CD4-positive, alpha-beta T cell (primary cell): Measurements from ENCODE around the gene KCNJ6. TPM values are rescaled to one million over a fixed set of nuclear protein-coding genes. Genes with fewer than 3 reads are reported as not detected.

Experiments
- ATAC-seq: fragments of 200-7000 bp; cut with Tn5 transposase; one replicate; pipeline ENCODE4 v1.10.0; 2022; ENCODE audit warnings: mild to moderate bottlenecking; ENCODE audit not compliant: poor library complexity
- CTCF ChIA-PET: fragments of 350-600 bp; sonication (Branson Sonifier 250); formaldehyde crosslinking; loops from one replicate; lab custom pipeline; 2021; ENCODE audit warnings: antibody characterized with exemption, inconsistent platforms; lab: Charles Lee
- POLR2A ChIA-PET: fragments of 350-600 bp; sonication (Branson Sonifier 250); formaldehyde crosslinking; loops from one replicate; lab custom pipeline; 2021; ENCODE audit warnings: antibody characterized with exemption, inconsistent platforms; lab: Charles Lee
- DNase-seq, 14 experiments: peaks; one replicate each; pipeline ENCODE4 v3.0.0-alpha.2; 2013 to 2020; ENCODE audit warnings: mixed read lengths in 2 of 14
- H3K27ac ChIP-seq, 2 donors: one replicate each; pipeline versions ENCODE4 v1.5.1 to v1.7.0; 2013; ENCODE audit warnings: low read length in 2 of 2, low read depth in 1 of 2, mild to moderate bottlenecking in 1 of 2
- H3K27me3 ChIP-seq, 2 experiments: 1 replicate in 1 of 2; 2 replicates in 1 of 2; pipeline versions ENCODE4 v1.6.1 to v1.7.0; 2013; ENCODE audit warnings: low read length in 2 of 2, control low read depth in 1 of 2, mild to moderate bottlenecking in 1 of 2, moderate library complexity in 1 of 2; ENCODE audit not compliant: insufficient read depth in 2 of 2, control insufficient read depth in 1 of 2
- H3K36me3 ChIP-seq: one replicate; pipeline ENCODE4 v1.6.1; 2013; ENCODE audit warnings: low read length, control low read depth; ENCODE audit not compliant: insufficient read depth
- H3K4me1 ChIP-seq: one replicate; pipeline ENCODE4 v1.6.1; 2013; ENCODE audit warnings: low read length, control low read depth; ENCODE audit not compliant: insufficient read depth
- H3K4me3 ChIP-seq: one replicate; pipeline ENCODE4 v1.5.1; 2013; ENCODE audit warnings: mild to moderate bottlenecking, low read length, moderate library complexity
- H3K9me3 ChIP-seq, 2 experiments: 1 replicate in 1 of 2; 2 replicates in 1 of 2; pipeline versions ENCODE4 v1.6.1 to v1.7.0; 2013; ENCODE audit warnings: low read length in 2 of 2, mild to moderate bottlenecking in 2 of 2, control low read depth in 1 of 2, moderate library complexity in 1 of 2; ENCODE audit not compliant: control insufficient read depth in 1 of 2, insufficient read depth in 1 of 2
- H3K27ac Mint-ChIP-seq: one replicate; pipeline ENCODE4 v1.8.0; 2020; ENCODE audit warnings: mixed read lengths
- H3K27me3 Mint-ChIP-seq: one replicate; pipeline ENCODE4 v1.8.0; 2021; ENCODE audit warnings: mixed read lengths
- H3K36me3 Mint-ChIP-seq: one replicate; pipeline ENCODE4 v1.8.0; 2021; ENCODE audit warnings: low read depth, mixed read lengths
- H3K4me1 Mint-ChIP-seq: one replicate; pipeline ENCODE4 v1.8.0; 2021; ENCODE audit warnings: low read depth, mixed read lengths
- H3K4me3 Mint-ChIP-seq: one replicate; pipeline ENCODE4 v1.8.0; 2020; ENCODE audit warnings: mild to moderate bottlenecking, mixed read lengths
- H3K9me3 Mint-ChIP-seq: one replicate; pipeline ENCODE4 v1.8.0; 2020; ENCODE audit warnings: mixed read lengths
- CTCF ChIP-seq: fragments of 200-600 bp; IDR thresholded peaks from one replicate; pipeline ENCODE4 v1.8.0; 2022; ENCODE audit warnings: antibody characterized with exemption, mild to moderate bottlenecking
- intact Hi-C, 2 experiments: fragments of 100-400 bp; cut with DNase I in 1 of 2; cut with micrococcal nuclease in 1 of 2; formaldehyde crosslinking; loops; one replicate each; pipeline versions ENCODE4 v1.15.1 to v1.9.0; 2023 to 2025; cut with DNase I, micrococcal nuclease
- total RNA-seq, 174 experiments: library from RNA in 2 of 174; stranded (reverse) in 2 of 174; gene quantifications; one replicate each; pipeline ENCODE4 v1.2.3 and lab custom pipeline; 2021 to 2026

KCNJ6 gene
- total RNA-seq, 2 experiments from 2014 or later, result not detected

- ATAC-seq, result no peak
- Mint-ChIP-seq H3K4me1 (no peaks in the 10 kb centered on the region), H3K9me3 (no peaks in the 10 kb centered on the region), H3K4me3 (no peak overlapping the region), H3K36me3 (no peaks in the 10 kb centered on the region), H3K27ac (no peak overlapping the region), H3K27me3 (peaks cover 22% of the 10 kb centered on the region)
- Histone ChIP-seq H3K9me3 (no peaks in the 10 kb centered on the region), H3K27me3 (peaks cover 5 to 8% of the 10 kb centered on the region in 2 experiments), H3K4me3 (no peak overlapping the region), H3K36me3 (no peaks in the 10 kb centered on the region), H3K4me1 (no peaks in the 10 kb centered on the region), H3K27ac (no peak overlapping the region)
- DNase-seq, result no peak
- intact Hi-C loops, result no loop called here
- CTCF ChIA-PET, result no interaction called here
- POLR2A ChIA-PET, result no interaction called here
- TF ChIP-seq CTCF, result no peak
Observed at GRCh38 chr21:37656899-37657298, 259.4 kb downstream of the KCNJ6 start.

GRCh38 chr21:37655611-37656300 is 260.5 kb downstream of the KCNJ6 start:
- H3K9me3 ChIP-seq, result no peaks in the 10 kb centered on the region
- ChIA-PET CTCF (no interaction called here), POLR2A (interaction anchor here (0.6 kb wide), 1 partner anchor 690 kb away, joined by 3 read pairs; no protein-coding TSS in a partner anchor)
- no peak for ATAC-seq
- Mint-ChIP-seq H3K27ac (no peak overlapping the region), H3K4me1 (no peaks in the 10 kb centered on the region), H3K4me3 (no peak overlapping the region), H3K9me3 (no peaks in the 10 kb centered on the region), H3K36me3 (no peaks in the 10 kb centered on the region), H3K27me3 (peaks cover 19% of the 10 kb centered on the region)
- no peak overlapping the region for H3K27ac ChIP-seq
- H3K4me3 ChIP-seq, result no peak overlapping the region
- no peaks in the 10 kb centered on the region for H3K36me3 ChIP-seq
- no peak for TF ChIP-seq CTCF
- H3K4me1 ChIP-seq, result no peaks in the 10 kb centered on the region
- H3K27me3 ChIP-seq, result peaks cover 10 to 17% of the 10 kb centered on the region in 2 experiments
- intact Hi-C loops, result no loop called here
- peak in 1 of 14 experiments; percentile 1 for DNase-seq

GRCh38 chr21:37654596-37654995 is 261.7 kb downstream of the KCNJ6 start:
- TF ChIP-seq CTCF, result no peak
- Histone ChIP-seq H3K4me1 (no peaks in the 10 kb centered on the region), H3K27me3 (peaks cover 10 to 17% of the 10 kb centered on the region in 2 experiments), H3K4me3 (no peak overlapping the region), H3K27ac (no peak overlapping the region), H3K9me3 (no peaks in the 10 kb centered on the region), H3K36me3 (no peaks in the 10 kb centered on the region)
- ATAC-seq, result no peak
- Mint-ChIP-seq H3K4me1 (no peaks in the 10 kb centered on the region), H3K36me3 (no peaks in the 10 kb centered on the region), H3K4me3 (no peak overlapping the region), H3K9me3 (no peaks in the 10 kb centered on the region), H3K27me3 (peaks cover 16% of the 10 kb centered on the region), H3K27ac (no peak overlapping the region)
- POLR2A ChIA-PET, result no interaction called here
- CTCF ChIA-PET, result no interaction called here
- intact Hi-C loops, result no loop called here
- no peak for DNase-seq
